ENCODE results near the gene ZNF346.

The ZNF346 gene

GRCh38 chr5:177067503-177067902 lies 45.0 kb downstream of the ZNF346 start:
- no peak overlapping the region for H3K4me3 ChIP-seq (ENCODE audit: low read depth, low read length)
- TF ChIP-seq CTCF (IDR thresholded peaks at IDR 0.05; ENCODE audit: borderline replicate concordance, insufficient read depth, low read depth, low read length), result no peak

- TF ChIP-seq CTCF (IDR thresholded peaks at IDR 0.05; ENCODE audit: borderline replicate concordance, insufficient read depth, low read depth, low read length), result no peak
- no peak overlapping the region for H3K4me3 ChIP-seq (ENCODE audit: low read depth, low read length)
Measured at GRCh38 chr5:177070536-177071191, 48.2 kb downstream of the ZNF346 start.

DNA sequence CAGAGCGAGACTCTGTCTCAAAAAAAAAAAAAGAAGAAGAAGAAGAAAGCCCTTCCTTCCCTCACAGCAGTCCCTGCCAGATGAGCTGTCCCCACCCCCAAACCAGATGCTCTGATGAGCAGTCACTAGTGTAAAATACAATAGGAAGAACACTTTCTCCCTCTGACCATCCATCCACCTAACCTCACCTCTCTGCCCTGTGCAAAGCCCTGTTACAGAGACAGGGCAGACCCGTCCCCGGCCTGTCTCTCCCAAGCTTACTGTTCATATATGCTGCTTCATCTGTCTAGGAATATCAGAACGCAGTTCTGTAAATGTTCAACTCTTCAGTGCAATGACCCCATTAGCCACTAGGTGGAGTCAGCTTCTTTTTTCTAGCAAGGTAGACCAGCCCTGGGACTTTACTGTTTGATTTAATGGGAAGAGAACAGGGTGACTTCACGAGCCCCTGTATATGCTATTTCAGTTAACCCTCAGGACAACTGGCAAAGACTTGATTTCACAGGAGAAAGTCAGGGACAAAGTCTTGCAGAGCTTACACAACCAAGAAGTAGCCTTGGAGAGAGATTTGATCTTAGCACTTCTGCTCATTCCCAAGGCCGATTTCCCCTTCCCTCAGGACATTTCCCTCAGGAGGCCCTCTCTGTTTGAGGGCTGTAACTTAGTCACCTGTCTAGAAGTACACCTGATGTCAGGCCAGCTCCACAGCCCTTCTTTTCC lies 49.3 kb downstream of the ZNF346 start:
- no peak overlapping the region for H3K4me3 ChIP-seq (ENCODE audit: low read depth, low read length)

DNA sequence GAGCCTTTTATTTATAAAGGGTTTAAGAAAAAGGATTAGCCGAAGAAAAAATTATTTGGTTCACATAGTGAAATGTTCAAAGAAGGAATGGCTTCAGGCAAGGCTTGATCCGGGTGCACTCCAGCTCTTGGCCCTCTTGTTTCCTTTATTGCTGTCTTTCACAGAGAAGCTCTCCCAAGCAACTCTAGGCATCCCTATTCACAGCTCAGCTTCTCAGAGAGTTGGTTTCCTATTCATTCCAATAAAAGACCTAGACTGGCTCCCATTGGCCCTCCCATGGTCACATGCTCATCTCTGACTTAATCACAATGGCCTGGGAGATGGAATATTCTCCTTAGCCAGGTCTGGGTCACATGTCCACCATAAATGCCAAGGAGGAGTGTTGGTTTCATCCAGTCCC lies 54.8 kb downstream of the ZNF346 start:
- no peak for TF ChIP-seq CTCF (IDR thresholded peaks at IDR 0.05; ENCODE audit: borderline replicate concordance, insufficient read depth, low read depth, low read length)

More for the DNA sequence above, 49.3 kb downstream of the ZNF346 start:
- peak; percentile 82 for TF ChIP-seq CTCF (IDR thresholded peaks at IDR 0.05; ENCODE audit: borderline replicate concordance, insufficient read depth, low read depth, low read length)

DNA sequence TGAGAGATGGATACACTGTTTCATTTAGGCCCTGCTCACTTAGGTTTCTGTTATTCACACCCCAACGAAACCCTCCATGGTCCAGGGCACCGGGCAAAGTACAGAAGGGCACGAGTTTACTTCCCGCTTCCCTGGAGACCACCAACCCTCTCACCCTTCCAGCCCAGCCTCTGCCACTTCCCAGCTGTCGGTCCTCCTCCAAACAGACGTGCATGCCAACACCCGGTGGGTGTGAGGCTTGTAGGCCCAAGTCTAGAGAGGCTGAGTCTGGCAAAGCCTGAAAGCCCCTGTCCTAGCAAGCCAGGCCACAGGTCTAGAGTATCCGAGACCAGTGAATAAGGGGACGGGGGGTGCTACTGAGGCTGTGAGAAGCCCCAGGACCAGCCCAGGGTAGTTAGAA lies 57.1 kb downstream of the ZNF346 start:
- no peak for TF ChIP-seq CTCF (IDR thresholded peaks at IDR 0.05; ENCODE audit: borderline replicate concordance, insufficient read depth, low read depth, low read length)
- H3K4me3 ChIP-seq (ENCODE audit: low read depth, low read length), result no peak overlapping the region

More for the DNA sequence above, 54.8 kb downstream of the ZNF346 start:
- no peak overlapping the region for H3K4me3 ChIP-seq (ENCODE audit: low read depth, low read length)

- no peak overlapping the region for H3K4me3 ChIP-seq (ENCODE audit: low read depth, low read length)
- no peak for TF ChIP-seq CTCF (IDR thresholded peaks at IDR 0.05; ENCODE audit: borderline replicate concordance, insufficient read depth, low read depth, low read length)
Measured at GRCh38 chr5:177080265-177080664, 57.8 kb downstream of the ZNF346 start.

GRCh38 chr5:177081859-177082258 lies 59.4 kb downstream of the ZNF346 start:
- no peak for TF ChIP-seq CTCF (IDR thresholded peaks at IDR 0.05; ENCODE audit: borderline replicate concordance, insufficient read depth, low read depth, low read length)
- H3K4me3 ChIP-seq (ENCODE audit: low read depth, low read length), result no peak overlapping the region
